GM23248 (cell line): ENCODE results near the gene CHAC1.

Source experiments
- EZH2 ChIP-seq: fragments of 200-600 bp; sonication (generic); IDR thresholded peaks from 2 replicates; pipeline ENCODE4 v1.6.1; 2018; ENCODE audit warnings: antibody characterized with exemption, mild to moderate bottlenecking; ENCODE audit not compliant: insufficient read depth, poor library complexity, severe bottlenecking
- EZH2phosphoT487 ChIP-seq: fragments of 200-600 bp; sonication (generic); IDR thresholded peaks from 2 replicates; pipeline ENCODE4 v1.6.1; 2018; ENCODE audit warnings: antibody characterized with exemption, moderate library complexity, mild to moderate bottlenecking, low read depth; ENCODE audit not compliant: insufficient read depth

GRCh38 chr15:40908095-40908494 lies 45.2 kb upstream of the CHAC1 start:
- TF ChIP-seq EZH2 = no peak
- TF ChIP-seq EZH2phosphoT487 = no peak
